ENCODE results near the gene MKI67. TPM values are rescaled to one million over a fixed set of nuclear protein-coding genes. Genes with fewer than 3 reads are reported as not detected.

The MKI67 gene
- total RNA-seq, 1 experiment from 2014 or later, result 81.4 TPM

GRCh38 chr10:128072941-128073645, 53.1 kb downstream of the MKI67 start:
- Mint-ChIP-seq H3K4me3 (ENCODE audit: unreplicated experiment) (no peak overlapping the region), H3K9me3 (ENCODE audit: unreplicated experiment) (no peaks in the 10 kb centered on the region), H3K36me3 (ENCODE audit: insufficient read depth, unreplicated experiment) (peaks cover 62% of the 10 kb centered on the region), H3K4me1 (ENCODE audit: insufficient read depth, unreplicated experiment) (peaks cover 7% of the 10 kb centered on the region), H3K27me3 (ENCODE audit: insufficient read depth, unreplicated experiment) (no peaks in the 10 kb centered on the region), H3K27ac (ENCODE audit: low read depth, unreplicated experiment) (no peak overlapping the region)
- no TSS peak for BruUV-seq (replicated peaks)
- no peak for DNase-seq (ENCODE audit: unreplicated experiment)
- intact Hi-C loops (cut with micrococcal nuclease), result no loop called here
- ChIA-PET POLR2A (interaction anchor here (0.6 kb wide), 1 partner anchor 44 kb away, joined by 3 read pairs; no protein-coding TSS in a partner anchor), CTCF (interaction anchor here (0.6 to 17.1 kb wide), 9 partner anchors 11 to 166 kb away, joined by 3 to 354 read pairs (median 4); partner anchors contain the start of gene PTPRE)
- TF ChIP-seq CTCF (IDR thresholded peaks at IDR 0.05; ENCODE audit: unreplicated experiment), result no peak

GRCh38 chr10:128072046-128072445, 54.2 kb downstream of the MKI67 start:
- no peak for DNase-seq (ENCODE audit: unreplicated experiment)
- no peak overlapping the region for H3K27ac Mint-ChIP-seq (ENCODE audit: low read depth, unreplicated experiment)
- no peaks in the 10 kb centered on the region for H3K9me3 Mint-ChIP-seq (ENCODE audit: unreplicated experiment)
- no peak for TF ChIP-seq CTCF (IDR thresholded peaks at IDR 0.05; ENCODE audit: unreplicated experiment)
- H3K4me3 Mint-ChIP-seq (ENCODE audit: unreplicated experiment), result no peak overlapping the region
- CTCF ChIA-PET, result interaction anchor here (0.6 to 17.1 kb wide), 11 partner anchors 24 to 1121 kb away, joined by 3 to 354 read pairs (median 4); no protein-coding TSS in a partner anchor
- BruUV-seq (replicated peaks), result no TSS peak
- H3K36me3 Mint-ChIP-seq (ENCODE audit: insufficient read depth, unreplicated experiment), result peaks cover 60% of the 10 kb centered on the region
- peaks cover 11% of the 10 kb centered on the region for H3K4me1 Mint-ChIP-seq (ENCODE audit: insufficient read depth, unreplicated experiment)
- POLR2A ChIA-PET, result interaction anchor here (0.9 kb wide), 1 partner anchor 79 kb away, joined by 5 read pairs; no protein-coding TSS in a partner anchor
- H3K27me3 Mint-ChIP-seq (ENCODE audit: insufficient read depth, unreplicated experiment), result no peaks in the 10 kb centered on the region
- intact Hi-C loops (cut with micrococcal nuclease), result no loop called here

- Mint-ChIP-seq H3K4me3 (ENCODE audit: unreplicated experiment) (no peak overlapping the region), H3K4me1 (ENCODE audit: insufficient read depth, unreplicated experiment) (peaks cover 15% of the 10 kb centered on the region), H3K27me3 (ENCODE audit: insufficient read depth, unreplicated experiment) (no peaks in the 10 kb centered on the region), H3K27ac (ENCODE audit: low read depth, unreplicated experiment) (no peak overlapping the region), H3K9me3 (ENCODE audit: unreplicated experiment) (no peaks in the 10 kb centered on the region), H3K36me3 (ENCODE audit: insufficient read depth, unreplicated experiment) (peaks cover 59% of the 10 kb centered on the region)
- BruUV-seq (replicated peaks), result no TSS peak
- no peak for DNase-seq (ENCODE audit: unreplicated experiment)
- intact Hi-C loops (cut with micrococcal nuclease), result no loop called here
- CTCF ChIA-PET, result interaction anchor here (0.6 to 17.1 kb wide), 8 partner anchors 32 to 1122 kb away, joined by 3 to 354 read pairs (median 5); no protein-coding TSS in a partner anchor
- POLR2A ChIA-PET, result no interaction called here
- TF ChIP-seq CTCF (IDR thresholded peaks at IDR 0.05; ENCODE audit: unreplicated experiment), result no peak
These were observed 54.8 kb downstream of the MKI67 start for GRCh38 chr10:128071417-128071782.

GRCh38 chr10:128070721-128071416, 55.4 kb downstream of the MKI67 start:
- POLR2A ChIA-PET, result interaction anchor here (0.7 kb wide), 1 partner anchor 35 kb away, joined by 3 read pairs; no protein-coding TSS in a partner anchor
- TF ChIP-seq CTCF (IDR thresholded peaks at IDR 0.05; ENCODE audit: unreplicated experiment), result no peak
- no peaks in the 10 kb centered on the region for H3K9me3 Mint-ChIP-seq (ENCODE audit: unreplicated experiment)
- intact Hi-C loops (cut with micrococcal nuclease), result no loop called here
- H3K27ac Mint-ChIP-seq (ENCODE audit: low read depth, unreplicated experiment), result no peak overlapping the region
- no peaks in the 10 kb centered on the region for H3K27me3 Mint-ChIP-seq (ENCODE audit: insufficient read depth, unreplicated experiment)
- CTCF ChIA-PET, result interaction anchor here (0.5 to 17.1 kb wide), 12 partner anchors 9 to 227 kb away, joined by 3 to 354 read pairs (median 13); partner anchors contain the start of gene PTPRE
- H3K4me3 Mint-ChIP-seq (ENCODE audit: unreplicated experiment), result no peak overlapping the region
- peaks cover 59% of the 10 kb centered on the region for H3K36me3 Mint-ChIP-seq (ENCODE audit: insufficient read depth, unreplicated experiment)
- DNase-seq (ENCODE audit: unreplicated experiment), result no peak
- no TSS peak for BruUV-seq (replicated peaks)
- peaks cover 15% of the 10 kb centered on the region for H3K4me1 Mint-ChIP-seq (ENCODE audit: insufficient read depth, unreplicated experiment)
